Transverse colon (tissue), 3 donors: ENCODE measurements around the gene SERPINB6.

Experiments used
- EP300 ChIP-seq: sonication (generic); formaldehyde crosslinking; IDR thresholded peaks from one replicate; pipeline ENCODE4 v1.6.1; 2017; ENCODE audit warnings: antibody characterized with exemption, low read depth
- TF ChIP-seq, protein P1 (sequence below), 5 experiments: fragments of 200-600 bp in 3 of 5; fragments of 450-650 bp in 2 of 5; sonication (generic) in 3 of 5; IDR thresholded peaks; 1 replicate in 2 of 5; 2 replicates in 3 of 5; pipeline ENCODE4 v1.5.1; 2016 to 2017; ENCODE audit warnings: antibody characterized with exemption in 5 of 5, inconsistent platforms in 3 of 5, mild to moderate bottlenecking in 2 of 5, moderate library complexity in 1 of 5

DNA sequence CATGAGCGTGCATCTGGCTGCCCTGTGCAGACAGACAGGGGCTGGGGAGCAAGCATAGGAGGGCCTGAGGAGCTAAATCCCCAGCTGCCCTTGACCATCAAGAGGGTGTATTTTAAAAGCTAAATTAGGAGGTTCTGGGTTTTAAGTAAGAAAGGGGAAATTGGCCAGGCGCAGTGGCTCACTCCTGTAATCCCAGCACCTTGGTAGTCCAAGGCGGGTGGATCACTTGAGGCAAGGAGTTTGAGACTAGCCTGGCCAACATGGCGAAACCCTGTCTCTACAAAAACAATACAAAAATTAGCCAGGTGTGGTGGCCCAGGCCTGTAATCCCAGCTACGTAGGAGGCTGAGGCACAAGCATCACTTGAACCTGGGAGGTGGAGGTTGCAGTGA, 27.8 kb downstream of the SERPINB6 start:
- TF ChIP-seq EP300 = no peak
- TF ChIP-seq, protein P1, sequence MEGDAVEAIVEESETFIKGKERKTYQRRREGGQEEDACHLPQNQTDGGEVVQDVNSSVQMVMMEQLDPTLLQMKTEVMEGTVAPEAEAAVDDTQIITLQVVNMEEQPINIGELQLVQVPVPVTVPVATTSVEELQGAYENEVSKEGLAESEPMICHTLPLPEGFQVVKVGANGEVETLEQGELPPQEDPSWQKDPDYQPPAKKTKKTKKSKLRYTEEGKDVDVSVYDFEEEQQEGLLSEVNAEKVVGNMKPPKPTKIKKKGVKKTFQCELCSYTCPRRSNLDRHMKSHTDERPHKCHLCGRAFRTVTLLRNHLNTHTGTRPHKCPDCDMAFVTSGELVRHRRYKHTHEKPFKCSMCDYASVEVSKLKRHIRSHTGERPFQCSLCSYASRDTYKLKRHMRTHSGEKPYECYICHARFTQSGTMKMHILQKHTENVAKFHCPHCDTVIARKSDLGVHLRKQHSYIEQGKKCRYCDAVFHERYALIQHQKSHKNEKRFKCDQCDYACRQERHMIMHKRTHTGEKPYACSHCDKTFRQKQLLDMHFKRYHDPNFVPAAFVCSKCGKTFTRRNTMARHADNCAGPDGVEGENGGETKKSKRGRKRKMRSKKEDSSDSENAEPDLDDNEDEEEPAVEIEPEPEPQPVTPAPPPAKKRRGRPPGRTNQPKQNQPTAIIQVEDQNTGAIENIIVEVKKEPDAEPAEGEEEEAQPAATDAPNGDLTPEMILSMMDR (IDR thresholded peaks at IDR 0.05) = no peak
